ENCODE measurements around the gene TAAR6. TPM values are rescaled to one million over a fixed set of nuclear protein-coding genes. Genes with fewer than 3 reads are reported as not detected.
A peak's percentile ranks its signal among the peaks of the same experiment; 100 is the strongest.
"Not testable (repeated sequence)": the region's sequence is repeated elsewhere in the genome, so short reads cannot be mapped to it uniquely, and the experiment has no call there.

The TAAR6 gene
- total RNA-seq, 1 experiment from 2014 or later: not detected

DNA sequence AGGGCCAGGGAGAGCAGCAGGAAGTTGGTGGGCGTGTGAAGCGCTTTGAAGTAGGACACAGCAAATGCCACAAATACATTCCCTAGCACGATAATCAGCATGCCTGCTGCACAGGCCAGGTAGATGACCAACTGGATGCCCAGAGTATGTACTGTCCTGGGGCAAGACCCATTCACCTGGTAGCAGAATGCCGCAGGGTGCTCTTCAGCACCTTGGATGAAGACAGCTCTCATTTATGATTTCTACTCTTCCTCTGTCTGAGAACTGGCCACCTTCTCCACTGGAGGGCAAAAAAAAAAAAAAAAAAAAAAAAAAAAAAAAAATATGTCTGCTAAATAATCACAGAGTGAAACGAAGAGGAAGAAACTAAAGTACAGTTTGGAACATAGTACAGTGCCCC, 19.3 kb downstream of the TAAR6 start, which contains the start of gene TAAR5:
TSS of gene TAAR5 (minus strand) at position 288 of the 400 bp plus-strand sequence. CDS start at position 233, 55 bp downstream.
- DNase-seq (ENCODE audit: low read depth): no peak

DNA sequence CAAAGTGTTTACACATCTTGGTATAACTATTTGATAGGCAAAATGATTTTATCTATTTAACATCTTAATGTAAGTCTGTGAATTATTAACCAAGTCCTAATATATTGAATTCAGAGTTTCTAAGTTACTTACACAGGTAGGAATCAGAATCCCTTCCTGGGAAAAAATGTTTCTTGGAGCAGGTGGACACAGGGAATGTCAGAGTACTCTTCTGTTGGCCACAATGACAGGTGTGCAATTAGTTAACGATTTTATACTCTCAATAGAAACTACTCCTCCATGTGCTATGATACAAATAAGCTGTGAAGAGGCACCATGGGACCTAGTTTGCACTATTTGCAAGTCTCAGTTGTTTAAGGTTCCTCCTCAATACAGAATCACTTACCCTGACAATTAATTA, 20.2 kb downstream of the TAAR6 start:
- no peak for DNase-seq (ENCODE audit: low read depth)

GRCh38 chr6:132592855-132593254, 22.7 kb downstream of the TAAR6 start:
- DNase-seq (ENCODE audit: low read depth): no peak

GRCh38 chr6:132596201-132596600, 26.1 kb downstream of the TAAR6 start:
- no peak for DNase-seq (ENCODE audit: low read depth)

- peak; percentile 28 for DNase-seq (ENCODE audit: low read depth)
These were observed 28.4 kb downstream of the TAAR6 start for GRCh38 chr6:132598473-132598872.

GRCh38 chr6:132600900-132601299, 30.8 kb downstream of the TAAR6 start:
- not testable (repeated sequence) for DNase-seq (ENCODE audit: low read depth)

DNA sequence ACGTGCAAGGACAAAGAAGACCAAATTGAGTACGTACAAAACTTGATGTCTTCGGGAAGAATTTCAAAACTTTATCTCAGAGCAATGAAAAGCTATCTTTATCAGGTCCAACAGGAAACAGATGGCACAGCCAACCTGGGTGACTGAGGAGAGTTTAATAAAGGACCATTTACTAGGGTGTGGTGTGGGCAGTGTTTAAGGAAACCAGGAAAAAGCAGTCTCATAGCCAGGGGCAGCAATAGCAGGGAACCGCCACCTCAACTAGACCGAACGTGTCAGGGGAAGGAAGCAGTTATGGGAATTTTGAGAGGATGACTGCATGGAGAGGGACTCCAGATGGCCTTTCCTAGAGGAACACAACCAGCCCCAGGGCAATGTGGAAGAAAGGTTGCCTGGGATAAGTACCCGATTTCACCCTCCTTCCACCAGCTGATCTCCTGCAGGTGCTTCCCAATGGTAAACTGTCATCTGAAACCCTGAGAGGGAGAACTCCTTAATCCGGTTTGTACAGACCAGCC, 34.6 kb downstream of the TAAR6 start:
- DNase-seq (ENCODE audit: low read depth): no peak

DNA sequence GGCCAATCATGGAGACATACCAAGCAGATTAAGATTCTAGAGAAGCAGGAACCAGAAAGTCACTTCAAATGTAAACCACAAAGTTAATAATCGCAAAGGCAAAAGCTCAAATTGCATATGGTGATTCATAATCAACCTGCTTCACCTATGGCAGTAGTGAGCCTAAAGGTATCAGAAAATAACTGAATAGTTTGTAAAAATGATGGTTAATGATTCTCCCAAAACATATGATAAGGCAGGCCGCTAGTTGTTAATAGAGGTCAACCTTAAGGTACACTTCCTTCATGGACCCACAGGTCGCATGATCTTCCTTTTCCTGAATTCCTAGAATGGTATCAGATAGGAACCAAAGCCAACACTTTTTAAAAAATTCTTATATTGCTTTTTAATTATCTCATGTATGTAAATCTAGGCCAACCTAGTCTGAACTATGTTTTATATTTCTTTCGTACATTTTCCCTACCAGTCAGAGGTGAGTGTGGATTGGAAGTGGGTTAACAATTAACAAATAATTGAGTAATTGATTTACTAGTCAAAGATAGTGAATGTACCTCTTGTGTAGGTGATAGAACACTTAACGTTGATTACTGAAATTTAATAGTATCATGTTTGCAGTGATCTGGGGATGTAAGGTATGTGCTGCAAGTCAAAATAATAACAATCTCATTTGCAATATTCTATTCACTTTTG, 37.6 kb downstream of the TAAR6 start:
- no peak for DNase-seq (ENCODE audit: low read depth)

DNA sequence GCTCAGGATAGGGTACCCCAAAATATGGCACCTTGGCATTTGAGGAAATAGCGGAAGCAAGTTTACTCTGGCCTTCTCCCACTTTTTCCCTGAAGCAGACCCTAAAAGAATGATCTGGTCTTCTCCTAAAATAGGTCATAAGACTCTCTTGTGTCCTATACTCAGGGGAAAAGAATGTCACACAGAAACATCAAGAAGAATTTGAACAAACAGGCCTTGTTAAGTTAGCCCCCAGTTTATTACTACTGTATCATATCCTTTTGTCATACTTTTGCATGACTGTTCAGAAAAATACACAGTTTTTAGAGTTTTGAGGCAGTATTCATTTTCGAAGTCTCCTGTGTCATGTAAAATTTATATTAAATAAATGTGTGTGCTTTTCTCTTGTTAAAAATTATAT, 41.5 kb downstream of the TAAR6 start:
- no peak for DNase-seq (ENCODE audit: low read depth)

- no peak for DNase-seq (ENCODE audit: low read depth)
These were observed 42.5 kb downstream of the TAAR6 start for GRCh38 chr6:132612449-132613108.

GRCh38 chr6:132614554-132614953, 44.4 kb downstream of the TAAR6 start:
- DNase-seq (ENCODE audit: low read depth): peak; percentile 15

DNA sequence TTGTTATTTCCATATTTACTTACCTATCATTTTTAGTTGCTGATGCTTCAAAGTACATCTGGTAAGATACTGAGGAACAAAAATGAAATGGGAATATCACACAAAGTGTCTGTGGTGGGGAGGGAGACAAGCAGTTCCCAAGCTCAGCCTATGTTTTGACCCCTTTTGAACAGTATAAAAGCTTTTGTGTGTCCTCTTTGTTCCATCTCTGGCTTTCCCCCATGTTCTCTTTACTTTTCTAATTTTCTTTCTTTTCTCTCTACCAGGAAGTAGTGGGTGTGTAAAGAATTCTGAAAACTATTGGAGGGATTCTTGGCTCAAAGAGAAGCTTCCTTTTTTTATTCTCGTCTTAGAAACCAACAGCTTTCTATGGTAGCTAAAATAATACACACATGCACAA, 46.6 kb downstream of the TAAR6 start:
- no peak for DNase-seq (ENCODE audit: low read depth)

Other genes starting within 250 kb of the TAAR6 start
- gene MOXD1, start 168.8 kb upstream of the TAAR6 start, total RNA-seq (2014; rRNA removed; shearing (Covaris generic)): 170 and 207 TPM in 2 replicates
- 30.5 and 45.7 TPM in 2 replicates for gene STX7, start 57.2 kb upstream of the TAAR6 start, total RNA-seq (2014; rRNA removed; shearing (Covaris generic))
- gene TAAR9, start 32.0 kb upstream of the TAAR6 start, total RNA-seq (2014; rRNA removed; shearing (Covaris generic)): not detected in 2 replicates
- gene TAAR8, start 17.6 kb upstream of the TAAR6 start, total RNA-seq (2014; rRNA removed; shearing (Covaris generic)): not detected in 2 replicates
- gene TAAR5, start 19.4 kb downstream of the TAAR6 start, total RNA-seq (2014; rRNA removed; shearing (Covaris generic)): not detected in 2 replicates
- gene TAAR2, start 54.0 kb downstream of the TAAR6 start, total RNA-seq (2014; rRNA removed; shearing (Covaris generic)): not detected in 2 replicates
- not detected in 2 replicates for gene TAAR1, start 88.9 kb downstream of the TAAR6 start, total RNA-seq (2014; rRNA removed; shearing (Covaris generic))
- 0.20 TPM in 1 of 2 replicates, not detected in the other for gene VNN1, start 143.7 kb downstream of the TAAR6 start, total RNA-seq (2014; rRNA removed; shearing (Covaris generic))
- gene VNN2, start 187.6 kb downstream of the TAAR6 start, total RNA-seq (2014; rRNA removed; shearing (Covaris generic)): 0.32 and 1.9 TPM in 2 replicates
- gene SLC18B1, start 228.3 kb downstream of the TAAR6 start, total RNA-seq (2014; rRNA removed; shearing (Covaris generic)): 13.8 and 19.4 TPM in 2 replicates
- gene RPS12, start 244.2 kb downstream of the TAAR6 start, total RNA-seq (2014; rRNA removed; shearing (Covaris generic)): 1,221 and 1,446 TPM in 2 replicates